Endodermal cell (in vitro differentiated cells): ENCODE results near the gene SBNO2. TPM values are rescaled to one million over a fixed set of nuclear protein-coding genes. Genes with fewer than 3 reads are reported as not detected.
"Not testable (repeated sequence)": the region's sequence is repeated elsewhere in the genome, so short reads cannot be mapped to it uniquely, and the experiment has no call there.

Experiments
- DNase-seq: peaks from one replicate; pipeline ENCODE4 v3.0.0-alpha.2; 2017
- H3K27ac ChIP-seq: 2 replicates; pipeline ENCODE4 v1.5.1; 2013; ENCODE audit warnings: mild to moderate bottlenecking, low read depth, low read length, moderate library complexity
- H3K27me3 ChIP-seq: 2 replicates; pipeline ENCODE4 v1.6.1; 2013; ENCODE audit warnings: mild to moderate bottlenecking, low read length, moderate library complexity; ENCODE audit not compliant: insufficient read depth, control insufficient read depth, poor library complexity, severe bottlenecking
- H3K36me3 ChIP-seq: 2 replicates; pipeline ENCODE4 v1.7.0; 2013; ENCODE audit warnings: mild to moderate bottlenecking, low read length, moderate library complexity; ENCODE audit not compliant: control insufficient read depth, insufficient read depth
- H3K4me1 ChIP-seq: one replicate; pipeline ENCODE4 v1.7.0; 2013; ENCODE audit warnings: low read length; ENCODE audit not compliant: control insufficient read depth, insufficient read depth
- H3K4me3 ChIP-seq: 2 replicates; pipeline ENCODE4 v1.5.1; 2013; ENCODE audit warnings: mild to moderate bottlenecking, low read length, moderate library complexity
- H3K9ac ChIP-seq: 2 replicates; pipeline ENCODE4 v1.6.1; 2013; ENCODE audit warnings: mild to moderate bottlenecking, low read length, moderate library complexity; ENCODE audit not compliant: poor library complexity, severe bottlenecking; ENCODE audit errors: extremely low read depth
- H3K9me3 ChIP-seq: 2 replicates; pipeline ENCODE4 v1.6.1; 2013; ENCODE audit warnings: mild to moderate bottlenecking, low read length, moderate library complexity; ENCODE audit not compliant: control insufficient read depth
- H3K27ac Mint-ChIP-seq: 2 replicates; pipeline ENCODE4 v1.8.0; 2020; ENCODE audit warnings: mixed read lengths
- H3K27me3 Mint-ChIP-seq: 2 replicates; pipeline ENCODE4 v1.8.0; 2021; ENCODE audit warnings: mild to moderate bottlenecking, mixed read lengths; ENCODE audit not compliant: insufficient read depth
- H3K36me3 Mint-ChIP-seq: 2 replicates; pipeline ENCODE4 v1.8.0; 2020; ENCODE audit warnings: low read depth, mixed read lengths
- H3K4me1 Mint-ChIP-seq: 2 replicates; pipeline ENCODE4 v1.8.0; 2020; ENCODE audit warnings: mixed read lengths
- H3K4me3 Mint-ChIP-seq: 2 replicates; pipeline ENCODE4 v1.8.0; 2020; ENCODE audit warnings: mild to moderate bottlenecking, moderate library complexity, mixed read lengths
- H3K9me3 Mint-ChIP-seq: 2 replicates; pipeline ENCODE4 v1.8.0; 2020; ENCODE audit warnings: mild to moderate bottlenecking, mixed read lengths
- WGBS, 2 experiments: methylation state at CpG; one replicate each; pipeline versions ENCODE4 v1.1.5 to v1.1.7; 2013; ENCODE audit warnings: missing lambda C conversion rate in 2 of 2, mixed read lengths in 1 of 2; ENCODE audit not compliant: insufficient coverage in 1 of 2, insufficient read length in 1 of 2; 5-methylcytosine and 5-hydroxymethylcytosine counted together
- total RNA-seq, 2 donors: library from RNA; stranded (reverse); fragmentation: NEBNext Ultra II Directional in 1 of 2; extraction: Animal tissue kit (Norgen Biotek cat#: 25700) in 1 of 2; gene quantifications; 2 replicates in 1 of 2; 3 replicates in 1 of 2; pipeline ENCODE4 v1.2.1, GENCODE V29; 2021
- TF ChIP-seq, protein P1 (sequence below): fragments of 200-600 bp; sonication (generic); conservative IDR thresholded peaks from 2 replicates; pipeline ENCODE4 v1.5.0; 2021; ENCODE audit warnings: antibody characterized with exemption, mild to moderate bottlenecking

Gene SBNO2
- total RNA-seq, 2 donors from 2014 or later, result 43.3 to 50.4 TPM

DNA sequence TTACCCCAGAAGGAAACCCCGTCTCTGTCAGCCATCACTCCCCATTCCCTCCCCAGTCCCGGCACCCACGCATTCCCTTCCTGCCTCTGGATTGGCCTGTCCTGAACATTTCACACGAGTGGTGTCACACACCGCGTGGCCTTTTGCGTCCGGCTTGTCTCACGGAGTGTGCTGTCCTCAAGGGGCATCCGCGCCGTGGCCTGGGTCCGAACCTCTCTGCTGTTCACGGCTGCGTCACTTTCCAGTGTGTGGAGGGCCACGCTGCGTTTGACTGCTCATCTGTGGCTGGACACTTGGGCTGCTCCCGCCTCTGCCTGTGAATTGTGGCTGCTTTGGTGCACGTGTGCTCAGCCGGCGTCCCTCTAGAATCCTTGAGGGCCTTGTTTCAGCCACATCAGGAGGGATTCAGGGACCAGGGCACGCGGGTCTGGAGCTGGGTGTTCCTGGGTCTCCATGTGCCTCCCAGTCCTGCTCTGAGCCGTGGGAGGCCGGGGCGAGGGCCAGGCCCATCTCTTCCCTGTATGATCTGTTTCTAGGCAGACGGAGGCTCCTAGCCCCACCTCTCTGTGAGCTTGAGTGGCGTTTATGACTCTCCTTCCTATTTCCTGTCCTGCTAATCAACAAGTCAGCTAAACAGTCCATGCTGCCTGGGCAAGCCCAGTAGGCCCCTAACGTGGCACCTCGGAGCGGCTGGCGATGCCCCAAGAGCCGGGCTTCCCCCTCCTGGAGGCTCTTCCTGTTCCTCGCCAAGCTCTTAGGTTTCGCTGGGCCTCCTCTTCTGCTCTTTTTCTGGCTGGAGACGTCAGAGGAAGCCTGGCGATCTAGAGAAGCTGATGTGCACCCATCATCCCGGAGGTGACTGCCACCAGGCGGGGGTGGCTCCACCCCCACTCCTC lies 39.6 kb upstream of the SBNO2 start:
- H3K27ac Mint-ChIP-seq, result peak overlapping the region; percentile 85
- Histone ChIP-seq H3K9ac (no peak overlapping the region), H3K9me3 (no peaks in the 10 kb centered on the region), H3K4me3 (no peak overlapping the region), H3K27me3 (no peaks in the 10 kb centered on the region), H3K4me1 (no peaks in the 10 kb centered on the region), H3K27ac (no peak overlapping the region), H3K36me3 (peaks cover 24% of the 10 kb centered on the region)
- peaks cover 10% of the 10 kb centered on the region for H3K4me1 Mint-ChIP-seq
- no peak for DNase-seq
- WGBS, 2 experiments, result 94 to 95% methylated on average over 35 to 39 of the region's 39 CpGs
- no peaks in the 10 kb centered on the region for H3K27me3 Mint-ChIP-seq
- no peak overlapping the region for H3K4me3 Mint-ChIP-seq
- TF ChIP-seq, protein P1, sequence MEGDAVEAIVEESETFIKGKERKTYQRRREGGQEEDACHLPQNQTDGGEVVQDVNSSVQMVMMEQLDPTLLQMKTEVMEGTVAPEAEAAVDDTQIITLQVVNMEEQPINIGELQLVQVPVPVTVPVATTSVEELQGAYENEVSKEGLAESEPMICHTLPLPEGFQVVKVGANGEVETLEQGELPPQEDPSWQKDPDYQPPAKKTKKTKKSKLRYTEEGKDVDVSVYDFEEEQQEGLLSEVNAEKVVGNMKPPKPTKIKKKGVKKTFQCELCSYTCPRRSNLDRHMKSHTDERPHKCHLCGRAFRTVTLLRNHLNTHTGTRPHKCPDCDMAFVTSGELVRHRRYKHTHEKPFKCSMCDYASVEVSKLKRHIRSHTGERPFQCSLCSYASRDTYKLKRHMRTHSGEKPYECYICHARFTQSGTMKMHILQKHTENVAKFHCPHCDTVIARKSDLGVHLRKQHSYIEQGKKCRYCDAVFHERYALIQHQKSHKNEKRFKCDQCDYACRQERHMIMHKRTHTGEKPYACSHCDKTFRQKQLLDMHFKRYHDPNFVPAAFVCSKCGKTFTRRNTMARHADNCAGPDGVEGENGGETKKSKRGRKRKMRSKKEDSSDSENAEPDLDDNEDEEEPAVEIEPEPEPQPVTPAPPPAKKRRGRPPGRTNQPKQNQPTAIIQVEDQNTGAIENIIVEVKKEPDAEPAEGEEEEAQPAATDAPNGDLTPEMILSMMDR, result no peak
- no peaks in the 10 kb centered on the region for H3K9me3 Mint-ChIP-seq
- peaks cover 26% of the 10 kb centered on the region for H3K36me3 Mint-ChIP-seq

DNA sequence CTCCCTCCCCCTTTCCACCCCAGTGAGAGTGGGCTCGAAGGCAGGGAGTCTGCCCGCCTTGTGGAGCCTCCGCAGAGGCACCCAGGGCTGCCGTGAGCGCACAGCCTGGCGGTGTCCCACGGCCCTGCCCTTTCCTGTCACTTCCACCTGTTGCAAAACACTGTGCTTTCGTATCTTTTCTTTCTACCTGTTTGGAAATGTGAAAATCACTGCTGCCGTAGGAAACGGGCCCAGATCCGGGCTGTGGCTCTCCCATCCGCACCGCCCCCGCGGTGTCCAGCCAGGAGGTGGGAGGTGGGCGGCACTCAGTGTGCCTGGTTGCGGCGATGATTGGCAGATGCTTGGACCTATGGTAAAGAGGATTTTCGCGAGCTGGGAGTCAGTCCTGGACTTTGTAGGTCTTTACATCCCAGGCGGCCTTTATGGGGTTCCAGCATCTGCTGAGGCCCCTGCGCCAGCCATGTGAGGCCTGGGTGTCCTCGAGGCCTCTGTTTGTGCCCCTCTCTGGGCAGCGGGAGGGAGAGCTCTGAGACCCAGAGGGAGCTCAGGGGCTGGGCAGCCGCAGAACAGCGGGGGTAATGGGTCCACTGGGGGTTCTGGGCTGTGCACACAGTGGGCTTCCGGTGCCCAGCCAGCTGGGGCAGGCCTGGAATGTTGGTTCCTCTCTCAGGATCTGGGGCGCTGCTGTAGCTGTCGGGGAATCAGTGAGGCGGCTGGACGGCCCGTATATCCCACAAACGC lies 37.6 kb upstream of the SBNO2 start:
- H3K27me3 Mint-ChIP-seq, result no peaks in the 10 kb centered on the region
- peaks cover 9% of the 10 kb centered on the region for H3K4me1 Mint-ChIP-seq
- peaks cover 26% of the 10 kb centered on the region for H3K36me3 Mint-ChIP-seq
- peak; percentile 83 for DNase-seq
- no peaks in the 10 kb centered on the region for H3K9me3 ChIP-seq
- no peak overlapping the region for H3K4me3 Mint-ChIP-seq
- peaks cover 24% of the 10 kb centered on the region for H3K36me3 ChIP-seq
- no peaks in the 10 kb centered on the region for H3K4me1 ChIP-seq
- H3K27ac Mint-ChIP-seq, result peak overlapping the region; percentile 61
- no peak overlapping the region for H3K27ac ChIP-seq
- H3K4me3 ChIP-seq, result no peak overlapping the region
- H3K9me3 Mint-ChIP-seq, result no peaks in the 10 kb centered on the region
- no peak overlapping the region for H3K9ac ChIP-seq
- TF ChIP-seq, protein P1, result no peak
- no peaks in the 10 kb centered on the region for H3K27me3 ChIP-seq
- WGBS, 2 experiments, result 95 to 96% methylated on average over 27 to 33 of the region's 33 CpGs

DNA sequence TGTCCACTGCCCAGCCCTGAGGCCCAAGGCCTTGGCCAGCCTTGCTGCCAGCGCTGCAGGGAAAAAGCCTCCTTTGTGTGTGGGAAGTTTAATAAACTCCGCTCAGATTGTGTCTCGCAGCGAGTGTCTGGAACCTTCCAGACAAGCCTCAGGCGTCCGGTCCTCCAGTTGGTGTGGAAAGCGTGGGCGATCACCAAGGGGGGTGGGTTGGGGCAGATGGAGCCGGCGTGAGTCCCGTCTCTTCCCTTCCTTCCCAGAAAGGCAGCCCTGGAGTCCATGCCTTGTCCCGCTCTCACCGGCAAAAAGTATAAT lies 36.1 kb upstream of the SBNO2 start:
- H3K27ac ChIP-seq, result peak overlapping the region; percentile 37
- peaks cover 26% of the 10 kb centered on the region for H3K36me3 Mint-ChIP-seq
- no peaks in the 10 kb centered on the region for H3K9me3 ChIP-seq
- H3K4me3 ChIP-seq, result no peak overlapping the region
- H3K27ac Mint-ChIP-seq, result peak overlapping the region; percentile 39
- peaks cover 24% of the 10 kb centered on the region for H3K36me3 ChIP-seq
- no peak for DNase-seq
- no peaks in the 10 kb centered on the region for H3K9me3 Mint-ChIP-seq
- no peaks in the 10 kb centered on the region for H3K27me3 ChIP-seq
- H3K9ac ChIP-seq, result no peak overlapping the region
- H3K4me3 Mint-ChIP-seq, result no peak overlapping the region
- TF ChIP-seq, protein P1, result no peak
- 95 to 96% methylated on average over 5 to 13 of the region's 13 CpGs for WGBS, 2 experiments
- H3K27me3 Mint-ChIP-seq, result no peaks in the 10 kb centered on the region
- no peaks in the 10 kb centered on the region for H3K4me1 ChIP-seq
- peaks cover 9% of the 10 kb centered on the region for H3K4me1 Mint-ChIP-seq

DNA sequence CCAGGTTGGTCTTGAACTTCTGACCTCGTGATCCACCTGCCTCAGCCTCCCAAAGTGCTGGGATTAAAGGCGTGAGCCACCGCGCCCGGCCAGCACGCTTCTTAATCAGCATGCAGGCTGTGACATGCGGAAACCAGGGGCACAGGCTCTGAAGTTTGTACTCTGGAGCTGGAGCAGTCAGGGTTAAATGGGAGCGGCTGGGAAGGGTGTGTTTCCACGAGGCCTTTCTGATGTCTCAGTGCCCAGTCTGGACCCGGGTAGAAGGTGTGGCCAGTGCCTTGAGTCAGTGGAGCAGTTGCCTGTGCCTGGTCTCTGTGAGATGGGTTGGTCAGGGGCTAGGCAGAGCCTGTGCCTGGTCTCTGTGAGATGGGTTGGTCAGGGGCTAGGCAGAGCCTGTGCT lies 34.8 kb upstream of the SBNO2 start:
- not testable (repeated sequence) for H3K4me3 ChIP-seq, H3K9ac ChIP-seq, H3K27ac ChIP-seq, H3K27me3 Mint-ChIP-seq, DNase-seq, H3K4me3 Mint-ChIP-seq, H3K4me1 Mint-ChIP-seq, H3K9me3 Mint-ChIP-seq, H3K9me3 ChIP-seq, H3K4me1 ChIP-seq, H3K27ac Mint-ChIP-seq, H3K27me3 ChIP-seq
- 90 to 93% methylated on average over 8 to 10 of the region's 10 CpGs for WGBS, 2 experiments
- H3K36me3 Mint-ChIP-seq, result peaks cover 21% of the 10 kb centered on the region
- peaks cover 24% of the 10 kb centered on the region for H3K36me3 ChIP-seq
